ENCODE measurements around the gene NPAS3.

DNA sequence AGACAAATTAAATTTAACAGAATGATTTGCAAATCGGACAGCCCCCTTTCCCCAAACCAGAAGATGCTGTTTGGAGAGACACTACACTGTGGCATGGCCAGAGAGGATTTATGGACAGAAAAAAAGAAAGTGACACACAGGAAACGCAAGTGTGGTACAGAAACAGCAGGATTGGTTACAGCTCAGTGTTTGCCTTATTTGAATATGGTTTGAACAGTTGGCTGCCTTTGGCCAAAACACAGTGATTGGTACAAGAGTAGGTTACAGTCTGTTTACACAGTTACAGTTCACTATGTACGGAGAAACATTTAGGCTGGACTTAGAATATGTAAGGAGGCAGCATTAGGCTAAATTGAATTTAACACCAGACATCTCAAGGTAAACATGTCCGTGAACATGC is 335.3 kb downstream of the NPAS3 start:
- TF ChIP-seq GATA2 (IDR thresholded peaks at IDR 0.05; ENCODE audit: low read depth, low read length) (no peak), GATA3 (IDR thresholded peaks at IDR 0.05; ENCODE audit: low read depth, low read length) (no peak)
